T follicular helper cell (primary cell): Measurements from ENCODE around the gene RBFOX2.

Experiments used
- DNase-seq: peaks from one replicate; pipeline ENCODE4 v3.0.0-alpha.2; 2020; ENCODE audit warnings: low read depth

RBFOX2 gene

DNA sequence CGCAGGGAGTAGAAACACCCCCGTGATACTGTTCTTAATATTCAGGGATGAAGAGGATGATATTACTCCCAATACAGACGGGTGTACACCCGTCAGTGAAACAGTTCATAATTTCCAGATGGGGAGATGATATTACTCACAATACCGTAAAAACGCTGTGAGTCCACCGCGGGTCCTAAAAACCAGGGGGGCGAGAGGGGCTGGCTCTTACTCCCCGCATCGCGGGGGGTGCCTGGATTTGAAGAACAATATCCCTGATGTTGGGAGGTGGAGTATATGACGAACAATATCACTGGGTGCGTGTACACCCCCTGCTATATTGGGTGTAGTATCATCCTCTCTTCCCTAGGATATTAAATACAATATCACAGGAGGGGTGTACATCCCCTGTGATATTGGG, 331.5 kb downstream of the RBFOX2 start:
- DNase-seq, result no peak

GRCh38 chr22:35695202-35695601, 333.4 kb downstream of the RBFOX2 start:
- DNase-seq, result no peak

GRCh38 chr22:35690001-35690400, 338.6 kb downstream of the RBFOX2 start:
- DNase-seq, result no peak

DNA sequence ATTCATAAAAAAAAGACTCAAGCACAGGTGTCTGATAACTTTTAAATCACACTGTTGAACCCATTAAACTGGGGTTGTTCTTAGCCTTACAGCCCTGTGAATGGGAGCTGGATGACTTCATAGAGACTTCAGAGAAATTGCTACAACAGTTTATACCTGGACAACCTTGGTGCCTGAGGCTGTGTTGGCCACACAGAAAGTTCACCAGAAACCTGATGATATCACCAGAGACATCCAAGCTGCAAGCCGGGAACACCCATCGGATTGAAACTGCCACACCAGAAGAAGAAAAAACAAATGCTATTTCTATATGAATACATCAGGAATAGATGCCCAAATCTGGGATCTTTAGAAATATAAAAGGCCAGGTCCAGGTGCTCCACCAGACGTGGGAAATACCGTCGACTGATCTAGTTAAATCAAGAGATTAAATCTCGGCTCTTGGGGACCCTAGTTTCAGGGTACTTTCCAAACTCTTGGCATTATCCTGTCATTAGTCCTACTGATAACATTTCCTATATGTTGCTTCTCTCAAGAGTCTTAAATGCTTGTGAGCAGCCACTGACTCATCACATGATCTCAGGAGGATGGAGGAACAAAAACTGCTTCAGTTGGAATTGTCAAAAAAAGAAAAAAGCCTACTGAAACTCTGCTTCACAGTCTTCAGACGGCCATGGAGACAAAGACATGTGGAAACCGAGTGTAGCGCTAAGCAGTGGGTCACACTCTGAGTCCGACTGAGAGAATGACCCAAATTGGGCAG, 339.5 kb downstream of the RBFOX2 start:
- no peak for DNase-seq
